Measurements from ENCODE around the gene CDHR3. TPM values are rescaled to one million over a fixed set of nuclear protein-coding genes. Genes with fewer than 3 reads are reported as not detected.

CDHR3 gene
- total RNA-seq, 1 donor from 2014 or later = 1.1 TPM

- no peak for TF ChIP-seq CTCF (IDR thresholded peaks at IDR 0.05; ENCODE audit: insufficient read depth, low read length, severe bottlenecking)
- no peak overlapping the region for H3K4me3 ChIP-seq (ENCODE audit: low read depth, low read length)
- no peaks in the 10 kb centered on the region for H3K27me3 ChIP-seq (ENCODE audit: control insufficient read depth, insufficient read depth, low read length)
- DNase-seq (ENCODE audit: low read depth) (no peak), FAIRE-seq (peak; percentile 43)
- no peaks in the 10 kb centered on the region for H3K36me3 ChIP-seq (ENCODE audit: control insufficient read depth, insufficient read depth, low read length)
Observed at GRCh38 chr7:105971845-105972244, 8.8 kb downstream of the CDHR3 start.

- DNase-seq (ENCODE audit: low read depth) = peak; percentile 5
- Histone ChIP-seq H3K4me3 (ENCODE audit: low read depth, low read length) (no peak overlapping the region), H3K27me3 (ENCODE audit: control insufficient read depth, insufficient read depth, low read length) (no peaks in the 10 kb centered on the region), H3K36me3 (ENCODE audit: control insufficient read depth, insufficient read depth, low read length) (no peaks in the 10 kb centered on the region)
- no peak for FAIRE-seq
- no peak for TF ChIP-seq CTCF (IDR thresholded peaks at IDR 0.05; ENCODE audit: insufficient read depth, low read length, severe bottlenecking)
Observed at GRCh38 chr7:105972276-105972675, 9.2 kb downstream of the CDHR3 start.

- DNase-seq (ENCODE audit: low read depth) (no peak), FAIRE-seq (no peak)
- no peak for TF ChIP-seq CTCF (IDR thresholded peaks at IDR 0.05; ENCODE audit: insufficient read depth, low read length, severe bottlenecking)
- Histone ChIP-seq H3K4me3 (ENCODE audit: low read depth, low read length) (no peak overlapping the region), H3K36me3 (ENCODE audit: control insufficient read depth, insufficient read depth, low read length) (no peaks in the 10 kb centered on the region), H3K27me3 (ENCODE audit: control insufficient read depth, insufficient read depth, low read length) (peaks cover 3% of the 10 kb centered on the region)
Observed at GRCh38 chr7:105974471-105974870, 11.4 kb downstream of the CDHR3 start.

GRCh38 chr7:105975770-105976417 is 12.8 kb downstream of the CDHR3 start:
- FAIRE-seq = no peak
- no peak for TF ChIP-seq CTCF (IDR thresholded peaks at IDR 0.05; ENCODE audit: insufficient read depth, low read length, severe bottlenecking)
- H3K4me3 ChIP-seq (ENCODE audit: low read depth, low read length) = no peak overlapping the region
- H3K27me3 ChIP-seq (ENCODE audit: control insufficient read depth, insufficient read depth, low read length) = peaks cover 3% of the 10 kb centered on the region
- peak; percentile 74 for DNase-seq (ENCODE audit: low read depth)
- no peaks in the 10 kb centered on the region for H3K36me3 ChIP-seq (ENCODE audit: control insufficient read depth, insufficient read depth, low read length)

- DNase-seq (ENCODE audit: low read depth) = no peak
- H3K27me3 ChIP-seq (ENCODE audit: control insufficient read depth, insufficient read depth, low read length) = peaks cover 3% of the 10 kb centered on the region
- TF ChIP-seq CTCF (IDR thresholded peaks at IDR 0.05; ENCODE audit: insufficient read depth, low read length, severe bottlenecking) = no peak
- no peak overlapping the region for H3K4me3 ChIP-seq (ENCODE audit: low read depth, low read length)
- no peaks in the 10 kb centered on the region for H3K36me3 ChIP-seq (ENCODE audit: control insufficient read depth, insufficient read depth, low read length)
- FAIRE-seq = no peak
Observed at GRCh38 chr7:105976868-105977267, 13.8 kb downstream of the CDHR3 start.

- no peaks in the 10 kb centered on the region for H3K36me3 ChIP-seq (ENCODE audit: control insufficient read depth, insufficient read depth, low read length)
- H3K4me3 ChIP-seq (ENCODE audit: low read depth, low read length) = no peak overlapping the region
- H3K27me3 ChIP-seq (ENCODE audit: control insufficient read depth, insufficient read depth, low read length) = peaks cover 3% of the 10 kb centered on the region
- no peak for DNase-seq (ENCODE audit: low read depth)
- no peak for FAIRE-seq
- TF ChIP-seq CTCF (IDR thresholded peaks at IDR 0.05; ENCODE audit: insufficient read depth, low read length, severe bottlenecking) = no peak
Observed at GRCh38 chr7:105978035-105978434, 15.0 kb downstream of the CDHR3 start.
